ENCODE results near the gene CKLF. TPM values are rescaled to one million over a fixed set of nuclear protein-coding genes. Genes with fewer than 3 reads are reported as not detected.

The CKLF gene
- total and polyA plus RNA-seq, 9 donors, result 21.9 to 46.6 (median 31.2) TPM

- Histone ChIP-seq H3K4me3 (ENCODE audit: low read length) (no peak overlapping the region), H3K27ac (ENCODE audit: low read length) (peak overlapping the region; percentile 72), H3K27me3 (ENCODE audit: control insufficient read depth, insufficient read depth, low read length) (no peaks in the 10 kb centered on the region), H3K4me1 (ENCODE audit: control insufficient read depth, insufficient read depth, low read length) (peaks cover 34% of the 10 kb centered on the region), H3K36me3 (ENCODE audit: control insufficient read depth, insufficient read depth, low read length) (peaks cover 59% of the 10 kb centered on the region), H3K9me3 (replicated peaks; ENCODE audit: control insufficient read depth, low read depth, low read length) (no peaks in the 10 kb centered on the region)
- peak; percentile 72 for DNase-seq
- 71% methylated on average over 5 of the region's 6 CpGs for WGBS (ENCODE audit: insufficient coverage)
Measured at GRCh38 chr16:66524601-66525164, 27.7 kb upstream of the CKLF start.

DNA sequence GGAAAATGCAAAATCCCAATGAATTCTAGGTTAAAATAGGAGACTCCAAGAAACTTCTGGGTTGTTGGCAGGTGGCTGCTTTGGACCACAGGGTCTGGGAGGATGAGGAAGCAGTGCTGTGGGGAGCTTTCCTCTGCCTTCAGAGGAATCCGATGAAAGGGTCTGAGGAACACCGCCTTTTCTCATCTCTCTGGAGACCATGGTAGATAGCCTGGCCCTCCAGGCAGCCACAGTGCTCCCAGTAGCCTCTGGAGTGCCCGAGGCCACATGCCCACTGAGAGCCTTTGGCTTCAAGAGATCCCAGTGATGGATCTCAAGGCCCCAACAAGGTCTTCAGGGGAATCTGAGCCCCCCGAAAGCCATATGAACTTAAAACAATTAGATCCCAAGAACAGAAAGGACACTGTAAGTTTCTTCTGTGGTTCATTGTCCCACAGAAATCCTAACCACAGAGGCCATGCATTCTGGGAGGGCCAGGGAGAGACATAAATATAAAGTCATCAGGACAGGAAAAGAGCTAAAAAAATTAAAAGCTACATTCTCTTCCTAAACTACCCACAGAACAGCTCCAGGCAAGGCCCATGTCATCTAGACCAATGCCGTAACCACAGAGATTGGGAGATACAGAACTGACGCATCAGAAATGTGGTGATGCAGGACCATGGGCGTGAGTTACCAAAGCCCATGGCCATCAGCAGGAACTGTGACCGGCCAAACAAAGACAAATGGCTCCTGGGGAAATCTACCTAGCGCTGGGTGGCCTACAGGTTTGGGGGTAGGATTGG is 26.8 kb upstream of the CKLF start:
- DNase-seq, result no peak
- Histone ChIP-seq H3K9me3 (replicated peaks; ENCODE audit: control insufficient read depth, low read depth, low read length) (no peaks in the 10 kb centered on the region), H3K27ac (ENCODE audit: low read length) (peak overlapping the region; percentile 7), H3K36me3 (ENCODE audit: control insufficient read depth, insufficient read depth, low read length) (peaks cover 66% of the 10 kb centered on the region), H3K27me3 (ENCODE audit: control insufficient read depth, insufficient read depth, low read length) (no peaks in the 10 kb centered on the region), H3K4me1 (ENCODE audit: control insufficient read depth, insufficient read depth, low read length) (peaks cover 25% of the 10 kb centered on the region), H3K4me3 (ENCODE audit: low read length) (no peak overlapping the region)
- 92% methylated on average over 7 of the region's 9 CpGs for WGBS (ENCODE audit: insufficient coverage)

DNA sequence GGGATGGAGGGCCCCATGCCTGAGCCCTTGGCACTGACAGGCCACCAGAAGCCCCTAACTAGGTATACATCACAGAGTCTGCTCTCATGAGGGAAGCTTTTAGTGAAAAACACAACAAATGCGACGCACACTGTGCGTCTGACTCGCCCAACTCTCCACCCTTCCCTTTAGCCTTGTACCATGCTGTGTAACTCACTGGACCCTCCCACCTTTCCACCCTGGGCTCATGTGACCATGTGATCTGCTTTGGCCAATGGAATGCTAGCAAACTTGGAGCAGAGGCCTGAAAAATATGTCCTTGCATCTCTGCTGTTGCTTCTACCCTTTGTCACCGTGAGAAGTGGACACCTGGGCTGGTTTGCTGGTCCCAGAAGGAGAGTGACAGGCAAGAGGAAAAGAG is 24.1 kb upstream of the CKLF start:
- Histone ChIP-seq H3K36me3 (ENCODE audit: control insufficient read depth, insufficient read depth, low read length) (peaks cover 66% of the 10 kb centered on the region), H3K9me3 (replicated peaks; ENCODE audit: control insufficient read depth, low read depth, low read length) (no peaks in the 10 kb centered on the region), H3K27ac (ENCODE audit: low read length) (no peak overlapping the region), H3K4me1 (ENCODE audit: control insufficient read depth, insufficient read depth, low read length) (peaks cover 9% of the 10 kb centered on the region), H3K27me3 (ENCODE audit: control insufficient read depth, insufficient read depth, low read length) (no peaks in the 10 kb centered on the region), H3K4me3 (ENCODE audit: low read length) (no peak overlapping the region)
- 98% methylated on average over 5 of the region's 5 CpGs for WGBS (ENCODE audit: insufficient coverage)
- no peak for DNase-seq

DNA sequence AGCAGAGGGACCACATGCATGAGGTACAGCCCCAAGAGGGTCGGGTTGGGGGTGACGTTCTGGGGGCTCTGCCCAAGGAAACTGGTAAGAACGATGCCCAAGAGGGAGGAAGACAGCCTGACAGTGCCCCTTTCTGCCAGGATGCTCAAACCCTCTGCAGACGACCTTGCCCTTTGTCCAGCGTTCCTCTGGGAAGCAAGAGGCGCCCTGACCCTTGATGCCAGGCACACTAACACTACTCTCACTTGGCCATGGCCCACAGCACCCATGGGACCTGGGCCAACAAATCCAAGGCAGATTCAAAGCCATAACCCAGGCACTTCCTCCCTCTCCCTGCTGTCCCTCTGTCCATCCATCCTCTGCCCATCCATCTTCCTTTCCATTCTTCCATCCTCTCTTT is 22.9 kb upstream of the CKLF start:
- Histone ChIP-seq H3K27me3 (ENCODE audit: control insufficient read depth, insufficient read depth, low read length) (no peaks in the 10 kb centered on the region), H3K36me3 (ENCODE audit: control insufficient read depth, insufficient read depth, low read length) (peaks cover 65% of the 10 kb centered on the region), H3K9me3 (replicated peaks; ENCODE audit: control insufficient read depth, low read depth, low read length) (no peaks in the 10 kb centered on the region), H3K4me3 (ENCODE audit: low read length) (no peak overlapping the region), H3K27ac (ENCODE audit: low read length) (no peak overlapping the region), H3K4me1 (ENCODE audit: control insufficient read depth, insufficient read depth, low read length) (peaks cover 3% of the 10 kb centered on the region)
- 89% methylated on average over 6 of the region's 6 CpGs for WGBS (ENCODE audit: insufficient coverage)
- no peak for DNase-seq

DNA sequence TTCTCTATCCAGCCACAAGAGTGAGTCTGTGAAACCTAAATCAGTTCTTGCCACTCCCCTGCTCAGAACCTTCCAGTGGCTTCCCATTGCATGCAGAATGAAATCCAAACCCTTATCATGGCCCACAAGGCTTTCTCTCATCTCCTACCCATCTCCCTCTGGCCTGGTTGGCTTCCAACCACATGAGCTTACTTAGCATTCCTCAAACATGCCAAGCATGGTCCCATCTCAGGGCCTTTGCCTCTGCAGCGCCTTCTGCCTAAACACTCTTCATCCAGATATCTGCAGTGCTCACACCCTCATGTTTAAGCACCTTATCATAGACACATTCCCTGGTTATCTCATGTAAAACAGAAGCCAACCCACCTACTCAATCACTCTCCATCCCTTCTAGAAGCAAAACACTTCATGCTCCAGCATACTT is 18.0 kb upstream of the CKLF start:
- WGBS (ENCODE audit: insufficient coverage), result 100% methylated on average over 1 of the region's 1 CpG
- no peak overlapping the region for H3K27ac ChIP-seq (ENCODE audit: low read length)

GRCh38 chr16:66536525-66536924 is 15.9 kb upstream of the CKLF start:
- Histone ChIP-seq H3K9me3 (replicated peaks; ENCODE audit: control insufficient read depth, low read depth, low read length) (no peaks in the 10 kb centered on the region), H3K27me3 (ENCODE audit: control insufficient read depth, insufficient read depth, low read length) (no peaks in the 10 kb centered on the region), H3K4me1 (ENCODE audit: control insufficient read depth, insufficient read depth, low read length) (no peaks in the 10 kb centered on the region), H3K4me3 (ENCODE audit: low read length) (no peak overlapping the region), H3K27ac (ENCODE audit: low read length) (no peak overlapping the region), H3K36me3 (ENCODE audit: control insufficient read depth, insufficient read depth, low read length) (peaks cover 38% of the 10 kb centered on the region)
- 93% methylated on average over 2 of the region's 4 CpGs for WGBS (ENCODE audit: insufficient coverage)
- no peak for DNase-seq

More for the DNA sequence above, 18.0 kb upstream of the CKLF start:
- H3K4me3 ChIP-seq (ENCODE audit: low read length), result no peak overlapping the region
- H3K9me3 ChIP-seq (replicated peaks; ENCODE audit: control insufficient read depth, low read depth, low read length), result no peaks in the 10 kb centered on the region
- no peaks in the 10 kb centered on the region for H3K4me1 ChIP-seq (ENCODE audit: control insufficient read depth, insufficient read depth, low read length)
- H3K27me3 ChIP-seq (ENCODE audit: control insufficient read depth, insufficient read depth, low read length), result no peaks in the 10 kb centered on the region
- DNase-seq, result no peak
- H3K36me3 ChIP-seq (ENCODE audit: control insufficient read depth, insufficient read depth, low read length), result peaks cover 55% of the 10 kb centered on the region

GRCh38 chr16:66537236-66537635 is 15.1 kb upstream of the CKLF start:
- WGBS (ENCODE audit: insufficient coverage), result 88% methylated on average over 2 of the region's 2 CpGs
- Histone ChIP-seq H3K4me3 (ENCODE audit: low read length) (no peak overlapping the region), H3K4me1 (ENCODE audit: control insufficient read depth, insufficient read depth, low read length) (no peaks in the 10 kb centered on the region), H3K36me3 (ENCODE audit: control insufficient read depth, insufficient read depth, low read length) (peaks cover 38% of the 10 kb centered on the region), H3K9me3 (replicated peaks; ENCODE audit: control insufficient read depth, low read depth, low read length) (no peaks in the 10 kb centered on the region), H3K27me3 (ENCODE audit: control insufficient read depth, insufficient read depth, low read length) (no peaks in the 10 kb centered on the region), H3K27ac (ENCODE audit: low read length) (no peak overlapping the region)
- DNase-seq, result no peak

GRCh38 chr16:66538910-66539309 is 13.5 kb upstream of the CKLF start:
- H3K4me1 ChIP-seq (ENCODE audit: control insufficient read depth, insufficient read depth, low read length), result no peaks in the 10 kb centered on the region
- DNase-seq, result no peak
- H3K27ac ChIP-seq (ENCODE audit: low read length), result no peak overlapping the region
- peaks cover 46% of the 10 kb centered on the region for H3K36me3 ChIP-seq (ENCODE audit: control insufficient read depth, insufficient read depth, low read length)
- H3K9me3 ChIP-seq (replicated peaks; ENCODE audit: control insufficient read depth, low read depth, low read length), result no peaks in the 10 kb centered on the region
- no peaks in the 10 kb centered on the region for H3K27me3 ChIP-seq (ENCODE audit: control insufficient read depth, insufficient read depth, low read length)
- 100% methylated on average over 2 of the region's 5 CpGs for WGBS (ENCODE audit: insufficient coverage)
- no peak overlapping the region for H3K4me3 ChIP-seq (ENCODE audit: low read length)

DNA sequence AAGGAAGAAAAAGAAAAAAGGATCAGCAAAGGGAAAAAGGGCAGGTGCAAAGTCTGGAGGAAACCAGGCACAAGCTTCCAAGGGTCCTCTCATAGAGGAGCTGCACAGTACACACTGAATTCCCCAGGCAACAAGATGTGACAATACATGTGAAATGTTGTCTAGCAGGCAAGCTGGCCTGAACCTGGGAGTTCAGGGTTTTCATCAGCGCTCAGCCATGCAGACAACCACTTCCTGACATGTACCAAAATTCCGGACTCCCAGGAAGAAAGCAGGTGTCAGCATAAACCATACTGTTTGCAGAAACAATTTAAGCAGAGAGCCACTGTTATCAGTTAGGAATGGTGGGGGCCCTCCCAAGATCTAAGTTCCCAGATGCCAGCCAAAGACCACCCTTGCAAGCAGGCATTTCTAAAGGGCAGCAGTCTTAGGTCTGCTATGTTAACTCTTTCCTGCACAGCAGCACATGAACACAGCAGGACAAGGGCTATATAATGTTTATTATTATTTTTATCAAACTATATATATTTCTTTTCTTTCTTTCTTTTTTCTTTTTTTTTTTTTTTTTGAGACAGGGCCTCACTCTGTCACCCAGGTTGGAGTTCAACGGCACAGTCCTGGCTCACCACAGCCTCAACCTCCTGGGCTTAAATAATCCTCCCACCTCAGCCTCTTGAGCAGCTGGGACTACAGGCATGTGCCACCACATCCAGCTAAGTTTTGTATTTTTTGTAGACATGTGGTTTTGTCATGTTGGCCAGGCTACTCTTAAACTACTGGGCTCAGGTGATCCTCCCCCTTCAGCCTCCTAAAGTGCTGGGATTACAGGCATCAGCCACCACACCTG is 12.5 kb upstream of the CKLF start:
- Histone ChIP-seq H3K36me3 (ENCODE audit: control insufficient read depth, insufficient read depth, low read length) (peaks cover 47% of the 10 kb centered on the region), H3K4me1 (ENCODE audit: control insufficient read depth, insufficient read depth, low read length) (no peaks in the 10 kb centered on the region), H3K4me3 (ENCODE audit: low read length) (no peak overlapping the region), H3K27ac (ENCODE audit: low read length) (no peak overlapping the region), H3K9me3 (replicated peaks; ENCODE audit: control insufficient read depth, low read depth, low read length) (no peaks in the 10 kb centered on the region), H3K27me3 (ENCODE audit: control insufficient read depth, insufficient read depth, low read length) (no peaks in the 10 kb centered on the region)
- no peak for DNase-seq
- no CpG with 5 or more reads among the region's 3 CpGs for WGBS (ENCODE audit: insufficient coverage)

All from muscle of leg (tissue), 11 donors.